Panc1 (cell line): ENCODE data around the gene MPZL3.

Source experiments
- CTCF ChIP-seq: fragments of 450-650 bp; IDR thresholded peaks from 2 replicates; pipeline ENCODE4 v1.5.1; 2017; ENCODE audit warnings: mild to moderate bottlenecking
- POLR2AphosphoS5 ChIP-seq: IDR thresholded peaks from 2 replicates; pipeline ENCODE4 v1.6.1; 2012; ENCODE audit warnings: mild to moderate bottlenecking, low read depth, low read length, moderate library complexity
- REST ChIP-seq, 2 experiments: IDR thresholded peaks; 2 replicates each; pipeline ENCODE4 v1.6.1; 2011 to 2012; ENCODE audit warnings: low read depth in 2 of 2, control low read depth in 1 of 2, low read length in 1 of 2, mild to moderate bottlenecking in 1 of 2, moderate library complexity in 1 of 2; ENCODE audit not compliant: insufficient read depth in 1 of 2
- SIN3A ChIP-seq: IDR thresholded peaks from 2 replicates; pipeline ENCODE4 v1.6.1; 2012; ENCODE audit warnings: low read depth, mild to moderate bottlenecking, low read length, moderate library complexity, borderline replicate concordance; ENCODE audit not compliant: insufficient read depth
- TCF7L2 ChIP-seq: IDR thresholded peaks from 2 replicates; pipeline ENCODE4 v1.6.1; 2011; ENCODE audit warnings: mild to moderate bottlenecking, low read depth, low read length, inconsistent platforms

GRCh38 chr11:118194835-118195627 is 57.1 kb downstream of the MPZL3 start:
- TF ChIP-seq CTCF (no peak), REST (IDR thresholded peaks at IDR 0.05; ENCODE audit: insufficient read depth in 1 of 2, low read depth in 2 of 2, low read length in 1 of 2) (no peak), SIN3A (no peak), TCF7L2 (no peak), POLR2AphosphoS5 (no peak)
